Measurements from ENCODE around the gene ADCY6. TPM values are rescaled to one million over a fixed set of nuclear protein-coding genes. Genes with fewer than 3 reads are reported as not detected.

The ADCY6 gene
- total RNA-seq, 1 experiment from 2014 or later = 19.0 TPM

DNA sequence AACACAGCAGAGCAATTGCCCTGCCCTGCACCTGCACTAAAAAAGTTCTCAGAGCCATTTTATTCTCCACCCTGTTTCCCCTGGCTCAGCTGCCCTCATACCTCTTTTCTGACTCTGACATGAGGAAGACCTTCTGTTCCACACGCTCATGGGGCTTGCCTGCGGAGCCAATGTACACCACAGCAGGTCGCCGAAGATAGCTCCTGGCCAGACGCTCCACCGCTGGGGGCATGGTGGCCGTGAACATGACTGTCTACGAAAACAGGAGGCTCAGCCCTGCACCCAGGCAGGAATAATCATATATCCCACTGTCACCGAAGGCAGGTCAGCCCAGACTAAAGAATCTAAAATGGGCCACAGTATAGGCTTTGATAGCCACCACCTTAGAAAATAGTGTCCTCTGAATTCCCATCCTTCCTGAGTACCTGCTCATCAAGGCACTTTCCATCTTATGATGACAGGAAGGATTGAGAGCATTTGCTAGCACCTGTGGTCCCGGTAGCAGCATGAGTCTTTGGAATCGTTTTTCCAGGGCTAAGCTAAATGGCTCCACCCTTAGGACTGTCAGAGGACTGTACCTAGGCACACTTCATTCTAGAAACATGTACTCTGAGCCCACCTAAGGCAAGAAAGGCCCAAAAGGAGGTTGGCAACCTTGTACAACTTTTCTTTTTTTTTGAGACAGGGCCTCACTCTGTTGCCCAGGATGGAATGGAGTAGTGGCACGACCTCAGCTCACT lies 43.6 kb upstream of the ADCY6 start:
- no peak for DNase-seq
- Histone ChIP-seq H3K27ac (ENCODE audit: low read length) (no peak overlapping the region), H3F3A (ENCODE audit: low read length, unreplicated experiment) (no peaks in the 10 kb centered on the region), H3K79me2 (ENCODE audit: low read length) (no peaks in the 10 kb centered on the region), H3K4me3 (ENCODE audit: low read length) (no peak overlapping the region), H3K27me3 (ENCODE audit: low read length) (no peaks in the 10 kb centered on the region), H3K9ac (ENCODE audit: low read length) (no peak overlapping the region), H3K4me1 (ENCODE audit: insufficient read depth, low read length) (no peaks in the 10 kb centered on the region), H4K20me1 (ENCODE audit: low read length) (no peaks in the 10 kb centered on the region), H3K4me2 (ENCODE audit: low read length) (no peak overlapping the region), H3K9me2 (replicated peaks; ENCODE audit: low read length) (no peaks in the 10 kb centered on the region), H2AFZ (ENCODE audit: low read length) (no peak overlapping the region), H3K36me3 (ENCODE audit: low read depth, low read length) (peaks cover 64% of the 10 kb centered on the region), H3K9me3 (ENCODE audit: low read length) (no peaks in the 10 kb centered on the region)
- no peak for TF ChIP-seq EZH2phosphoT487 (IDR thresholded peaks at IDR 0.05; ENCODE audit: borderline replicate concordance, low read length)
- TF ChIP-seq EZH2 (IDR thresholded peaks at IDR 0.05; ENCODE audit: low read length, unreplicated experiment) = no peak
- TF ChIP-seq, protein P1, sequence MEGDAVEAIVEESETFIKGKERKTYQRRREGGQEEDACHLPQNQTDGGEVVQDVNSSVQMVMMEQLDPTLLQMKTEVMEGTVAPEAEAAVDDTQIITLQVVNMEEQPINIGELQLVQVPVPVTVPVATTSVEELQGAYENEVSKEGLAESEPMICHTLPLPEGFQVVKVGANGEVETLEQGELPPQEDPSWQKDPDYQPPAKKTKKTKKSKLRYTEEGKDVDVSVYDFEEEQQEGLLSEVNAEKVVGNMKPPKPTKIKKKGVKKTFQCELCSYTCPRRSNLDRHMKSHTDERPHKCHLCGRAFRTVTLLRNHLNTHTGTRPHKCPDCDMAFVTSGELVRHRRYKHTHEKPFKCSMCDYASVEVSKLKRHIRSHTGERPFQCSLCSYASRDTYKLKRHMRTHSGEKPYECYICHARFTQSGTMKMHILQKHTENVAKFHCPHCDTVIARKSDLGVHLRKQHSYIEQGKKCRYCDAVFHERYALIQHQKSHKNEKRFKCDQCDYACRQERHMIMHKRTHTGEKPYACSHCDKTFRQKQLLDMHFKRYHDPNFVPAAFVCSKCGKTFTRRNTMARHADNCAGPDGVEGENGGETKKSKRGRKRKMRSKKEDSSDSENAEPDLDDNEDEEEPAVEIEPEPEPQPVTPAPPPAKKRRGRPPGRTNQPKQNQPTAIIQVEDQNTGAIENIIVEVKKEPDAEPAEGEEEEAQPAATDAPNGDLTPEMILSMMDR (conservative IDR thresholded peaks at IDR 0.05; ENCODE audit: low read depth, low read length) = no peak
- intact Hi-C loops (cut with micrococcal nuclease) = no loop called here
- ChIA-PET POLR2A (ENCODE audit: unreplicated experiment) (no interaction called here), CTCF (no interaction called here)
- ATAC-seq = no peak
- BruUV-seq (replicated peaks) = no TSS peak

DNA sequence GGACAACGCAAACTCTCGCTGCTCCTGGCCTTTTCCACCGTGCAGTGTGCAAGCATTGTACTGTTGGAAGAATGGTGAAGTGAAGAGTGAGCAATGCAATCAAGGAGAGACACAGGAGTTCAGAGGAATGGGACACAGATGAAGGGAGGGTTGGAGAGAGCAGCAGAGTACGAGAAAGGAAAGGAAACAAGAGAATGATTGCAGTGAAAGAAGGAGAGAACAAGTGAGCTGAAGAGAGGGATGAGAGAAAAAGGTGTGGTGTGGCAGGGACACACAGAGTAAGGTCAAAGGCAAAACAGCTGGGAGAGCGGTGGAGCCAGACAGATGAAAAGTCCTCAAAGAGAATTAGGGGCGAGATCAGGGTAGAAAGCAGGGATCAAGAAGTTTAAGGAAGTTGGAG lies 42.4 kb upstream of the ADCY6 start:
- peaks cover 53% of the 10 kb centered on the region for H3K36me3 ChIP-seq (ENCODE audit: low read depth, low read length)
- H3K79me2 ChIP-seq (ENCODE audit: low read length) = no peaks in the 10 kb centered on the region
- no peak overlapping the region for H3K27ac ChIP-seq (ENCODE audit: low read length)
- no peak overlapping the region for H3K4me2 ChIP-seq (ENCODE audit: low read length)
- H4K20me1 ChIP-seq (ENCODE audit: low read length) = no peaks in the 10 kb centered on the region
- H2AFZ ChIP-seq (ENCODE audit: low read length) = no peak overlapping the region
- no peak overlapping the region for H3K4me3 ChIP-seq (ENCODE audit: low read length)
- ATAC-seq = no peak
- DNase-seq = no peak
- H3K9me3 ChIP-seq (ENCODE audit: low read length) = no peaks in the 10 kb centered on the region
- intact Hi-C loops (cut with micrococcal nuclease) = no loop called here
- BruUV-seq (replicated peaks) = no TSS peak
- no peaks in the 10 kb centered on the region for H3F3A ChIP-seq (ENCODE audit: low read length, unreplicated experiment)
- H3K4me1 ChIP-seq (ENCODE audit: insufficient read depth, low read length) = no peaks in the 10 kb centered on the region
- ChIA-PET CTCF (no interaction called here), POLR2A (ENCODE audit: unreplicated experiment) (no interaction called here)
- H3K9me2 ChIP-seq (replicated peaks; ENCODE audit: low read length) = no peaks in the 10 kb centered on the region
- TF ChIP-seq, protein P1 (conservative IDR thresholded peaks at IDR 0.05; ENCODE audit: low read depth, low read length) = no peak
- TF ChIP-seq EZH2 (IDR thresholded peaks at IDR 0.05; ENCODE audit: low read length, unreplicated experiment) = no peak
- no peak for TF ChIP-seq EZH2phosphoT487 (IDR thresholded peaks at IDR 0.05; ENCODE audit: borderline replicate concordance, low read length)
- H3K27me3 ChIP-seq (ENCODE audit: low read length) = no peaks in the 10 kb centered on the region
- no peak overlapping the region for H3K9ac ChIP-seq (ENCODE audit: low read length)

DNA sequence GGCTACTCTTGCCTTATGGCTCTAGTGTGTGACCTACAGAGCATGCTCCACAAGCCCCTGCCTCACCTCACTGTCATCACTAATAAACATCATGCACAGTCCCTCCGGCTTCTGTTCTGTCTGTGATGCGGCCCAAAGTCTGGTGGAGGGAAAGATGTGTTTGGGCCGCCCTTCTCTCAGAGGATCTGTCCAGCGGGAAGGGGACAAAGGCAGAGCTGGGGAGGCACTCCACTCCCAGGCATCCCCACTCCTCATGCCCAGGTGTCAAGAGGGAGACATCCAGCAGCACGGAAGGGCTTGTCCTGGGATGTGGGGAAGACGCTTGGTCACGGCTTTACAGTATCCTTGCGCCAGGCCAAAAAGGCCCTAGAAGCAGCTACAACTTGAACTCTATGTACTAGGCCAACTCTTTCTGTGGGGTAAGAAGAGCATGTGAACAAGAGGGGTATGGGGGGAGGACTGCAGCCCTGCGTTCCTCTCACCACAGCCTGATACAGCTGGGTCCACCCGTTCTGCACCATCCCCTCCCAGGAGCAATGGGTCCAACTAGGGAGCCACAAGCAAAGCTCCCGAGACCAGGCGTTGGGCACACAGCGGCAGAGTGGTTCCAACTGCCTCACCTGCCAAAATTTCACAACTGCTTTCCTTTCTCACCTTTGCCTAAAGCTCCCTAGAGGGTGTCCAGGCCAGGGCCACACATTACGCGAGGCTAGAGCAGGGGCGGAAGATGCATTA lies 40.1 kb upstream of the ADCY6 start:
- POLR2A ChIA-PET (ENCODE audit: unreplicated experiment) = no interaction called here
- peaks cover 43% of the 10 kb centered on the region for H3K36me3 ChIP-seq (ENCODE audit: low read depth, low read length)
- ATAC-seq = no peak

More for the DNA sequence above, 40.1 kb upstream of the ADCY6 start:
- Histone ChIP-seq H3K9ac (ENCODE audit: low read length) (no peak overlapping the region), H3K4me2 (ENCODE audit: low read length) (no peak overlapping the region), H3K4me3 (ENCODE audit: low read length) (no peak overlapping the region), H4K20me1 (ENCODE audit: low read length) (no peaks in the 10 kb centered on the region), H2AFZ (ENCODE audit: low read length) (no peak overlapping the region), H3F3A (ENCODE audit: low read length, unreplicated experiment) (no peaks in the 10 kb centered on the region), H3K27me3 (ENCODE audit: low read length) (no peaks in the 10 kb centered on the region), H3K27ac (ENCODE audit: low read length) (no peak overlapping the region), H3K9me2 (replicated peaks; ENCODE audit: low read length) (no peaks in the 10 kb centered on the region), H3K9me3 (ENCODE audit: low read length) (no peaks in the 10 kb centered on the region), H3K4me1 (ENCODE audit: insufficient read depth, low read length) (no peaks in the 10 kb centered on the region), H3K79me2 (ENCODE audit: low read length) (no peaks in the 10 kb centered on the region)
- no peak for DNase-seq
- intact Hi-C loops (cut with micrococcal nuclease) = no loop called here
- CTCF ChIA-PET = no interaction called here
- TF ChIP-seq EZH2 (IDR thresholded peaks at IDR 0.05; ENCODE audit: low read length, unreplicated experiment) (no peak), EZH2phosphoT487 (IDR thresholded peaks at IDR 0.05; ENCODE audit: borderline replicate concordance, low read length) (no peak)
- TF ChIP-seq, protein P1 (conservative IDR thresholded peaks at IDR 0.05; ENCODE audit: low read depth, low read length) = no peak
- no TSS peak for BruUV-seq (replicated peaks)
